Measurements from ENCODE around the gene SCGB3A1.

SCGB3A1 gene

GRCh38 chr5:180621311-180621710 lies 30.0 kb upstream of the SCGB3A1 start:
- peaks cover 12% of the 10 kb centered on the region for H3K27me3 ChIP-seq (ENCODE audit: control insufficient read depth, insufficient read depth, low read length)
- H3K9me3 ChIP-seq (ENCODE audit: control insufficient read depth, low read length): no peaks in the 10 kb centered on the region
- no peak overlapping the region for H3K9ac ChIP-seq (ENCODE audit: low read length)
- no peak overlapping the region for H3K4me3 ChIP-seq (ENCODE audit: low read length)
- no peaks in the 10 kb centered on the region for H3K4me1 ChIP-seq (ENCODE audit: control insufficient read depth, insufficient read depth, low read length)
- no peaks in the 10 kb centered on the region for H3K36me3 ChIP-seq (ENCODE audit: control insufficient read depth, insufficient read depth, low read length)

- Histone ChIP-seq H3K9ac (ENCODE audit: low read length) (no peak overlapping the region), H3K4me3 (ENCODE audit: low read length) (no peak overlapping the region), H3K36me3 (ENCODE audit: control insufficient read depth, insufficient read depth, low read length) (no peaks in the 10 kb centered on the region), H3K27me3 (ENCODE audit: control insufficient read depth, insufficient read depth, low read length) (peaks cover 12% of the 10 kb centered on the region), H3K4me1 (ENCODE audit: control insufficient read depth, insufficient read depth, low read length) (no peaks in the 10 kb centered on the region), H3K9me3 (ENCODE audit: control insufficient read depth, low read length) (no peaks in the 10 kb centered on the region)
Measured at GRCh38 chr5:180620014-180620413, 28.7 kb upstream of the SCGB3A1 start.

DNA sequence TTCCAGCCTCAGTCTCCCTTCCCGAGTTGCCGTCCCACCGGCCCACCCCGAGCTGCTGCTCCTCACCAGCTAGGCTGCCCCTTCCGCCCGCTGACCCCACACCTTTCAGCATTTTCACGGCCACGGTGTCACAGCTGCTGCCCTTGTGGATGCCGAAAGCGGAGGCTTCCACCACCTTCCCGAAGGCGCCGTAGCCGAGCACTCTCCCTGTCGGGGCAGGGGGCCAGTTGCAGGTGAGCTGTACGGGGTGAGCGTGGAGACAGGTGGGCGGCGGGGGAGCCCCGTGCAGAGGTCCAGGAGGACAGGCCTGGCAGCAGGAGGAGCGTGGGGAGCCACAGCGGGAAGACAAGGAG lies 28.2 kb upstream of the SCGB3A1 start:
- H3K9ac ChIP-seq (ENCODE audit: low read length): no peak overlapping the region
- H3K36me3 ChIP-seq (ENCODE audit: control insufficient read depth, insufficient read depth, low read length): no peaks in the 10 kb centered on the region
- peaks cover 12% of the 10 kb centered on the region for H3K27me3 ChIP-seq (ENCODE audit: control insufficient read depth, insufficient read depth, low read length)
- H3K4me1 ChIP-seq (ENCODE audit: control insufficient read depth, insufficient read depth, low read length): no peaks in the 10 kb centered on the region
- H3K9me3 ChIP-seq (ENCODE audit: control insufficient read depth, low read length): no peaks in the 10 kb centered on the region
- no peak overlapping the region for H3K4me3 ChIP-seq (ENCODE audit: low read length)

DNA sequence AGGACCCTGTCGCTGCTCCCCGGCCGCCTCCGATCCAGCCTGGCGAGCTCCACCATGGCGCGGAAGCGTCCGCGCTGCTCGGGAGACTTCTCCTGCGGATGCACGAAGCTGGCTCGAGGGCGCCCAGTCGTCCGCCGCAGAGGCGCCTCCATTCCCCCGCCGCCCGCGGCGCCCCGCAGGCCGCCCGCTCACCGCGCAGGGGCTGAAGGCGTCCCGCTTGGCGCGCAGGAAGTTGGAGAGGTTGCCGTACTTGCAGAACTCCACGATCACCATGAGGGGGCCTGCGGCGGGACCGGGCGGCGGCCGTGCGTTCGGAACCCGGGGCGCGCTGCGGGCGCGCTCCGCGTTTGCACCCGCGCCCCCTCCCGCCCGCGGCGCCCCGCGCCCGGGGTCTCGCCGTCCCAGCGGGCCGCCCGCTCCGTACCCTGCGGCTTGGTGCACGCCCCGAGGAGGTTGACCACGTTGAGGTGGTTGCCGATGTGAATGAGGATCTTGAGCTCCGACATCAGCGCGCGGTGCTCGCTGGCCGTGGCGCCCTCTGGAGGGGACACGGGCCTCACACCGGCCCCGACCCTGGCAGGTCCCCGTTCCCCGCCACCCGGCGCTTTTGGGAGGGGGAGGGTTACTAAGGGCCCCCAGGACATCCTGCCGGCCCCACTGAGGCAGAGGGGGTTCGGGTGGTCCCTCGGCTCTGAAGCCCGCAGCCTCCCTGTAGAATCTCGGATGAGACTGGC lies 27.7 kb upstream of the SCGB3A1 start:
- Histone ChIP-seq H3K9me3 (ENCODE audit: control insufficient read depth, low read length) (no peaks in the 10 kb centered on the region), H3K4me3 (ENCODE audit: low read length) (no peak overlapping the region), H3K27me3 (ENCODE audit: control insufficient read depth, insufficient read depth, low read length) (peaks cover 12% of the 10 kb centered on the region), H3K9ac (ENCODE audit: low read length) (no peak overlapping the region), H3K36me3 (ENCODE audit: control insufficient read depth, insufficient read depth, low read length) (no peaks in the 10 kb centered on the region), H3K4me1 (ENCODE audit: control insufficient read depth, insufficient read depth, low read length) (no peaks in the 10 kb centered on the region)

DNA sequence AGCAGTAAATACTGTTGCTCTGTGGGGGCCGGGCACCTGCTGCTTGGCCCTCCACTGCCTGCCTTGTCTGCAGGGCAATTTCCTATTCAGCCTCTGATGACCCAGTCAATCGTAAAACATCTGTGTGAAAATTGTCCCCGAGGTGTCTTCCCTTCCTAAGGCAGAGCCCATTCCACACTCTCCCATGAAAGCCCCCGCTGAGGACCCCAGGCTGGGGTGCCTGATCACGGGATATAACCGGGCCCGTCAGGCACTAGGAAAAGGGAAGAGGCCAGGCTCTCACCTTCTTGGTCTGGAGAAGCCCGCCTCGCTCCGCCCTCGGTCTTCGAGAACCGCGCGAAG lies 27.2 kb upstream of the SCGB3A1 start:
- Histone ChIP-seq H3K9me3 (ENCODE audit: control insufficient read depth, low read length) (no peaks in the 10 kb centered on the region), H3K4me3 (ENCODE audit: low read length) (no peak overlapping the region), H3K9ac (ENCODE audit: low read length) (no peak overlapping the region), H3K27me3 (ENCODE audit: control insufficient read depth, insufficient read depth, low read length) (peaks cover 12% of the 10 kb centered on the region), H3K4me1 (ENCODE audit: control insufficient read depth, insufficient read depth, low read length) (no peaks in the 10 kb centered on the region), H3K36me3 (ENCODE audit: control insufficient read depth, insufficient read depth, low read length) (no peaks in the 10 kb centered on the region)

GRCh38 chr5:180613814-180614188 lies 22.5 kb upstream of the SCGB3A1 start:
- H3K4me3 ChIP-seq (ENCODE audit: low read length): no peak overlapping the region
- peaks cover 8% of the 10 kb centered on the region for H3K27me3 ChIP-seq (ENCODE audit: control insufficient read depth, insufficient read depth, low read length)
- H3K9ac ChIP-seq (ENCODE audit: low read length): no peak overlapping the region
- no peaks in the 10 kb centered on the region for H3K36me3 ChIP-seq (ENCODE audit: control insufficient read depth, insufficient read depth, low read length)
- H3K4me1 ChIP-seq (ENCODE audit: control insufficient read depth, insufficient read depth, low read length): no peaks in the 10 kb centered on the region
- H3K9me3 ChIP-seq (ENCODE audit: control insufficient read depth, low read length): no peaks in the 10 kb centered on the region

DNA sequence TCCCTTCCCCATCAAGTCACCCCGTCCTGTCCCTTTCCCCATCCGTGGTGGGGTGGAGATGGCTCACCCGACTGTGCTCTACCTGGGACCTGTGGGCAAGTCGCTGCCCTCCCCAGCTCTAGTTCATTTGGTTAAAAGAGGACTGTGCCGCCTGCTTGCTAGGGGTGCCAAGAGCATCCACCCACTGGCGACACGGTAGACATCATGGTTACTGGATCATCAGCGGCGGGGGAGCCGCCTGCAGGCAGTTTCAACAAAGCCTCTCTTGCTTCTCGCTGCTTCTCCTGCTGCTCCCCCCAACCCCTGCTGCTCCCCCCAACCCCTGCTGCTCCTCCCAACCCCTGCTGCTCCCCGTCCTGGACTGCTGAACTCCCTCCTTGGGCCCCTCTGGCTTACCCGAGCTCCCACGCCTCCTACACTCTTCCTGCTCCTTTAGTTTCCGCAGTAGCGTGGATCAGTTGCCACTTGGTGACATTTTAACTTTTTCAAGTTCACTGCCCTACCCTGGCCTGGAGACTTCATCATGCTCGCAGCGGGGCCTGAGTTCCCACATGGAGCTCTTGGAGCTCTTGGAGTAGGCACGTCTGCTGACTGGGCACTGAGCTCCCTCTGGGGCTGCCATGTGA lies 22.0 kb upstream of the SCGB3A1 start:
- H3K9ac ChIP-seq (ENCODE audit: low read length): no peak overlapping the region
- peaks cover 3% of the 10 kb centered on the region for H3K27me3 ChIP-seq (ENCODE audit: control insufficient read depth, insufficient read depth, low read length)
- H3K4me3 ChIP-seq (ENCODE audit: low read length): no peak overlapping the region
- H3K36me3 ChIP-seq (ENCODE audit: control insufficient read depth, insufficient read depth, low read length): no peaks in the 10 kb centered on the region
- H3K4me1 ChIP-seq (ENCODE audit: control insufficient read depth, insufficient read depth, low read length): no peaks in the 10 kb centered on the region
- no peaks in the 10 kb centered on the region for H3K9me3 ChIP-seq (ENCODE audit: control insufficient read depth, low read length)

GRCh38 chr5:180612683-180613082 lies 21.4 kb upstream of the SCGB3A1 start:
- Histone ChIP-seq H3K36me3 (ENCODE audit: control insufficient read depth, insufficient read depth, low read length) (no peaks in the 10 kb centered on the region), H3K4me1 (ENCODE audit: control insufficient read depth, insufficient read depth, low read length) (no peaks in the 10 kb centered on the region), H3K9me3 (ENCODE audit: control insufficient read depth, low read length) (no peaks in the 10 kb centered on the region), H3K4me3 (ENCODE audit: low read length) (no peak overlapping the region), H3K9ac (ENCODE audit: low read length) (no peak overlapping the region), H3K27me3 (ENCODE audit: control insufficient read depth, insufficient read depth, low read length) (peaks cover 3% of the 10 kb centered on the region)

- no peak overlapping the region for H3K4me3 ChIP-seq (ENCODE audit: low read length)
Measured at GRCh38 chr5:180611140-180611850, 20.0 kb upstream of the SCGB3A1 start.

GRCh38 chr5:180609817-180610550 lies 18.7 kb upstream of the SCGB3A1 start:
- Histone ChIP-seq H3K9me3 (ENCODE audit: control insufficient read depth, low read length) (no peaks in the 10 kb centered on the region), H3K4me1 (ENCODE audit: control insufficient read depth, insufficient read depth, low read length) (no peaks in the 10 kb centered on the region), H3K9ac (ENCODE audit: low read length) (no peak overlapping the region), H3K27me3 (ENCODE audit: control insufficient read depth, insufficient read depth, low read length) (peaks cover 3% of the 10 kb centered on the region), H3K4me3 (ENCODE audit: low read length) (no peak overlapping the region), H3K36me3 (ENCODE audit: control insufficient read depth, insufficient read depth, low read length) (no peaks in the 10 kb centered on the region)

More at GRCh38 chr5:180611140-180611850, 20.0 kb upstream of the SCGB3A1 start:
- H3K4me1 ChIP-seq (ENCODE audit: control insufficient read depth, insufficient read depth, low read length): no peaks in the 10 kb centered on the region
- no peaks in the 10 kb centered on the region for H3K9me3 ChIP-seq (ENCODE audit: control insufficient read depth, low read length)
- H3K9ac ChIP-seq (ENCODE audit: low read length): no peak overlapping the region
- peaks cover 3% of the 10 kb centered on the region for H3K27me3 ChIP-seq (ENCODE audit: control insufficient read depth, insufficient read depth, low read length)
- no peaks in the 10 kb centered on the region for H3K36me3 ChIP-seq (ENCODE audit: control insufficient read depth, insufficient read depth, low read length)

DNA sequence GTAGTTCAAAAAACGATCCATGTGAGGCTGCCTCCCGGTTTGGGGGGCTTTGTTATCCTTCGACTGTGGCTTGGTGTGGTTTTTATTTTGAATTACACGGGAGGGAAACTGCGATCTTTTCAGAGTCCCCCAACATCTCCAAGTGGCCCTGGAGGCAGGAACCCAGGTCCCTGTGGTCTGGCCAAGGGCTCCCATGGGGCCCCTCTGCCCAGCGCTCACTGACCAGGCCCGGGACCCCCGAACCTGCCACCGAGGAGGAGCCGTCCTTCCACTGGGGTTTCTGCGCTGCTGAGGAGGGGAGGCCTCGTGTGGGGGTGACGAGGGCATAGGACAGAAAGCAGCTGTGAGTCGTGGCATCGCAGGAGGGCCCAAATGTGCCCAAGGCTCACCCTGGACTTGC lies 18.1 kb upstream of the SCGB3A1 start:
- no peaks in the 10 kb centered on the region for H3K9me3 ChIP-seq (ENCODE audit: control insufficient read depth, low read length)
- H3K4me1 ChIP-seq (ENCODE audit: control insufficient read depth, insufficient read depth, low read length): no peaks in the 10 kb centered on the region
- H3K36me3 ChIP-seq (ENCODE audit: control insufficient read depth, insufficient read depth, low read length): no peaks in the 10 kb centered on the region
- no peak overlapping the region for H3K4me3 ChIP-seq (ENCODE audit: low read length)
- peaks cover 3% of the 10 kb centered on the region for H3K27me3 ChIP-seq (ENCODE audit: control insufficient read depth, insufficient read depth, low read length)
- no peak overlapping the region for H3K9ac ChIP-seq (ENCODE audit: low read length)
